SK-N-SH (cell line): ENCODE results near the gene PHF21A. TPM values are rescaled to one million over a fixed set of nuclear protein-coding genes. Genes with fewer than 3 reads are reported as not detected.

Experiments used
- CTCF ChIA-PET: fragments of 300-600, 350-600 bp; formaldehyde crosslinking; extraction: SDS; loops from one replicate; lab custom pipeline; 2021; lab: Yijun Ruan, JAX
- POLR2A ChIA-PET: fragments of 350-600 bp; sonication (Branson Sonifier 250); formaldehyde crosslinking; extraction: SDS; loops from one replicate; lab custom pipeline; 2020; ENCODE audit warnings: antibody characterized with exemption, inconsistent platforms; lab: Yijun Ruan, JAX
- DNase-seq: peaks from one replicate; pipeline ENCODE4 v3.0.0; 2012
- H2AFZ ChIP-seq: fragments of 200-600 bp; sonication (generic); 2 replicates; pipeline ENCODE4 v1.8.1; 2016; ENCODE audit warnings: antibody characterized with exemption, mild to moderate bottlenecking, low read depth
- H3F3A ChIP-seq: fragments of 200-600 bp; sonication (generic); replicated peaks from 2 replicates; pipeline ENCODE3; 2016; ENCODE audit warnings: antibody characterized with exemption, mild to moderate bottlenecking; ENCODE audit not compliant: insufficient read depth
- H3K27ac ChIP-seq, 2 experiments: fragments of 200-500 bp in 1 of 2; fragments of 200-600 bp in 1 of 2; sonication (Bioruptor generic) in 1 of 2; sonication (generic), shearing (Covaris generic) in 1 of 2; 2 replicates each; pipeline versions ENCODE4 v1.5.1 to v1.6.1; 2014 to 2016; ENCODE audit warnings: low read depth in 2 of 2, inconsistent platforms in 1 of 2, low read length in 1 of 2, mild to moderate bottlenecking in 1 of 2, mixed read lengths in 1 of 2
- H3K27me3 ChIP-seq: fragments of 200-600 bp; sonication (generic), shearing (Covaris generic); 2 replicates; pipeline ENCODE4 v1.6.1; 2016; ENCODE audit warnings: mixed run types; ENCODE audit not compliant: insufficient read depth
- H3K36me3 ChIP-seq, 2 experiments: fragments of 200-500 bp in 1 of 2; fragments of 200-600 bp in 1 of 2; sonication (Bioruptor generic) in 1 of 2; sonication (generic) in 1 of 2; replicated peaks in 1 of 2; 2 replicates each; pipeline versions ENCODE3 to v1.5.1; 2014 to 2016; ENCODE audit warnings: low read length in 1 of 2, mild to moderate bottlenecking in 1 of 2; ENCODE audit not compliant: insufficient read depth in 2 of 2, control insufficient read depth in 1 of 2
- H3K4me1 ChIP-seq, 2 experiments: fragments of 200-500 bp in 1 of 2; fragments of 200-600 bp in 1 of 2; sonication (Bioruptor generic) in 1 of 2; sonication (generic), shearing (Covaris generic) in 1 of 2; 2 replicates each; pipeline versions ENCODE4 v1.5.1 to v1.6.1; 2014 to 2016; ENCODE audit warnings: low read depth in 1 of 2, low read length in 1 of 2, mixed run types in 1 of 2; ENCODE audit not compliant: insufficient read depth in 2 of 2, control insufficient read depth in 1 of 2
- H3K4me2 ChIP-seq: fragments of 200-600 bp; sonication (generic), shearing (Covaris generic); 2 replicates; pipeline ENCODE4 v1.6.1; 2017; ENCODE audit warnings: mixed run types
- H3K4me3 ChIP-seq, 2 experiments: fragments of 200-500 bp in 1 of 2; fragments of 200-600 bp in 1 of 2; sonication (Bioruptor generic) in 1 of 2; sonication (generic), shearing (Covaris generic) in 1 of 2; 2 replicates each; pipeline versions ENCODE4 v1.5.1 to v1.8.1; 2014 to 2016; ENCODE audit warnings: low read depth in 2 of 2, inconsistent platforms in 1 of 2, low read length in 1 of 2, mild to moderate bottlenecking in 1 of 2, mixed read lengths in 1 of 2, moderate library complexity in 1 of 2
- H3K79me2 ChIP-seq: fragments of 200-600 bp; sonication (generic); 2 replicates; pipeline ENCODE4 v1.8.1; 2017; ENCODE audit warnings: mild to moderate bottlenecking; ENCODE audit not compliant: insufficient read depth
- H3K9ac ChIP-seq: fragments of 200-600 bp; sonication (generic); 2 replicates; pipeline ENCODE4 v1.6.1; 2017; ENCODE audit warnings: mixed run types
- H3K9me2 ChIP-seq: fragments of 200-600 bp; sonication (generic); 2 replicates; pipeline ENCODE4 v1.6.1; 2017; ENCODE audit warnings: mixed run types
- H3K9me3 ChIP-seq: fragments of 200-600 bp; sonication (generic); 2 replicates; pipeline ENCODE4 v1.6.1; 2017; ENCODE audit warnings: mixed run types, mild to moderate bottlenecking, moderate library complexity
- H4K20me1 ChIP-seq: fragments of 200-600 bp; sonication (generic); 2 replicates; pipeline ENCODE4 v1.6.1; 2017; ENCODE audit warnings: mild to moderate bottlenecking, mixed run types; ENCODE audit not compliant: insufficient read depth
- CTCF ChIP-seq: fragments of 200-600 bp; sonication (generic); IDR thresholded peaks from 2 replicates; pipeline ENCODE4 v1.6.1; 2017; ENCODE audit warnings: antibody characterized with exemption, mild to moderate bottlenecking, moderate library complexity
- ELF1 ChIP-seq: IDR thresholded peaks from 2 replicates; pipeline ENCODE4 v1.4.0; 2012
- EP300 ChIP-seq, 2 experiments: IDR thresholded peaks; 2 replicates each; pipeline versions ENCODE4 v1.4.0 to v1.6.1; 2012; ENCODE audit warnings: borderline replicate concordance in 1 of 2, low read depth in 1 of 2, low read length in 1 of 2
- EZH2phosphoT487 ChIP-seq: fragments of 200-600 bp; sonication (generic); IDR thresholded peaks from 2 replicates; pipeline ENCODE4 v1.6.1; 2017; ENCODE audit warnings: low read depth, mixed run types, mild to moderate bottlenecking, antibody characterized with exemption, moderate library complexity, borderline replicate concordance
- FOSL2 ChIP-seq: IDR thresholded peaks from 2 replicates; pipeline ENCODE4 v1.4.0; 2012; ENCODE audit warnings: low read depth, mild to moderate bottlenecking, moderate library complexity, borderline replicate concordance
- FOXJ3 ChIP-seq: sonication (generic); formaldehyde crosslinking; IDR thresholded peaks from 2 replicates; pipeline ENCODE4 v1.5.1; 2020; ENCODE audit warnings: mild to moderate bottlenecking, missing genetic modification reagents
- GABPA ChIP-seq: IDR thresholded peaks from 2 replicates; pipeline ENCODE4 v1.4.0; 2012; ENCODE audit warnings: low read depth, mild to moderate bottlenecking
- MEF2A ChIP-seq: IDR thresholded peaks from 2 replicates; pipeline ENCODE4 v1.4.0; 2012; ENCODE audit warnings: low read depth, borderline replicate concordance
- MXI1 ChIP-seq: IDR thresholded peaks from 2 replicates; pipeline ENCODE4 v1.6.1; 2012; ENCODE audit warnings: mild to moderate bottlenecking, low read depth, low read length, improper control_type of control experiment
- NFIC ChIP-seq: IDR thresholded peaks from 2 replicates; pipeline ENCODE4 v1.4.0; 2012; ENCODE audit warnings: borderline replicate concordance
- NRF1 ChIP-seq: IDR thresholded peaks from 2 replicates; pipeline ENCODE4 v1.6.1; 2012; ENCODE audit warnings: low read depth, mild to moderate bottlenecking, low read length
- RXRA ChIP-seq: IDR thresholded peaks from 2 replicates; pipeline ENCODE4 v1.4.0; 2012; ENCODE audit warnings: low read depth, mild to moderate bottlenecking, borderline replicate concordance
- SIN3A ChIP-seq: IDR thresholded peaks from 2 replicates; pipeline ENCODE4 v1.6.1; 2012; ENCODE audit warnings: low read depth, mild to moderate bottlenecking, low read length, moderate library complexity, borderline replicate concordance
- TAF1 ChIP-seq: IDR thresholded peaks from 2 replicates; pipeline ENCODE4 v1.6.1; 2012; ENCODE audit warnings: low read depth, mild to moderate bottlenecking, low read length, moderate library complexity, borderline replicate concordance
- TEAD4 ChIP-seq: IDR thresholded peaks from 2 replicates; pipeline ENCODE4 v1.4.0; 2012; ENCODE audit warnings: mild to moderate bottlenecking, borderline replicate concordance; ENCODE audit not compliant: insufficient read depth
- WGBS: methylation state at CpG from one replicate; pipeline ENCODE4 v1.1.6; 2017; ENCODE audit warnings: low lambda C conversion rate; 5-methylcytosine and 5-hydroxymethylcytosine counted together
- polyA plus RNA-seq, 3 experiments: library from polyadenylated mRNA; depleted of rRNA; stranded (reverse); fragments of >200 nt; gene quantifications; 2 replicates each; pipeline ENCODE4 v1.2.3, GENCODE V29; 2012
- TF ChIP-seq, protein P1 (sequence below): IDR thresholded peaks from 2 replicates; pipeline ENCODE4; 2012
- TF ChIP-seq, protein P2 (sequence below): fragments of 150-350 bp; IDR thresholded peaks from 2 replicates; pipeline ENCODE4 v1.6.1; 2017; ENCODE audit warnings: antibody characterized with exemption, low read length, low read depth, borderline replicate concordance
- TF ChIP-seq, protein P3 (sequence below): fragments of 150-350 bp; IDR thresholded peaks from 2 replicates; pipeline ENCODE4 v1.6.1; 2016; ENCODE audit warnings: mild to moderate bottlenecking, low read depth, low read length
- TF ChIP-seq, protein P4 (sequence below): IDR thresholded peaks from 2 replicates; pipeline ENCODE4 v1.6.1; 2012; ENCODE audit warnings: mild to moderate bottlenecking, low read depth, low read length, moderate library complexity

PHF21A gene
- polyA plus RNA-seq, 1 of the 3 experiments (the other 2 are of a cell fraction): 18.8 TPM

DNA sequence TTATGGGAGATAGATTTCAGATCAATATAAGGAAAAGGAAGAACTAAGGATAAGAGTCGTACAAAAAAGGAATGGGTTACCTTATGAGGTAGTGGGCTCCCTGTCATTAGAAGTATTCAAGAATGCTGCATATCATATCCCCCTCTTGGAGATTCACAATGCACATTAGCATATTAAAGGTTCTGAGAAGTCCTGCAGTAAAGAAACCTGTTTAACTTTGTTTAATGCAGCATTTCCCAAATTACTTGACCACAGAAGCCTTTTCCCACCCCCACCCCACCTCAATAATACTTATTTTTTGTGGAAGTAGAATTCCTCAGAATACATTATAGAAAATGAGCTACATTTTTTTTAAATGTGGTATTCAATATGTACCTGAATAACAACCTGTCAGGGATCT is 30.9 kb downstream of the PHF21A start:
- Histone ChIP-seq H3K9me2 (no peaks in the 10 kb centered on the region), H3K4me3 (no peak overlapping the region), H3K4me1 (no peaks in the 10 kb centered on the region; a peak in 1 of 4 replicates), H3K27me3 (no peaks in the 10 kb centered on the region), H3K9ac (no peak overlapping the region), H4K20me1 (peaks cover 46% of the 10 kb centered on the region), H3K36me3 (peaks cover 19 to 36% of the 10 kb centered on the region in 2 experiments), H3F3A (no peaks in the 10 kb centered on the region), H3K4me2 (no peak overlapping the region), H3K9me3 (no peaks in the 10 kb centered on the region), H3K27ac (no peak overlapping the region), H3K79me2 (peaks cover 47% of the 10 kb centered on the region), H2AFZ (no peak overlapping the region)
- no peak for DNase-seq
- WGBS: 89% methylated on average over 1 of the region's 1 CpG
- TF ChIP-seq MXI1: no peak
- no peak for TF ChIP-seq FOSL2
- TF ChIP-seq, protein P1, sequence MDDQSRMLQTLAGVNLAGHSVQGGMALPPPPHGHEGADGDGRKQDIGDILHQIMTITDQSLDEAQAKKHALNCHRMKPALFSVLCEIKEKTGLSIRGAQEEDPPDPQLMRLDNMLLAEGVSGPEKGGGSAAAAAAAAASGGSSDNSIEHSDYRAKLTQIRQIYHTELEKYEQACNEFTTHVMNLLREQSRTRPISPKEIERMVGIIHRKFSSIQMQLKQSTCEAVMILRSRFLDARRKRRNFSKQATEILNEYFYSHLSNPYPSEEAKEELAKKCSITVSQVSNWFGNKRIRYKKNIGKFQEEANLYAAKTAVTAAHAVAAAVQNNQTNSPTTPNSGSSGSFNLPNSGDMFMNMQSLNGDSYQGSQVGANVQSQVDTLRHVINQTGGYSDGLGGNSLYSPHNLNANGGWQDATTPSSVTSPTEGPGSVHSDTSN: no peak
- TF ChIP-seq MEF2A: no peak
- TF ChIP-seq, protein P2, sequence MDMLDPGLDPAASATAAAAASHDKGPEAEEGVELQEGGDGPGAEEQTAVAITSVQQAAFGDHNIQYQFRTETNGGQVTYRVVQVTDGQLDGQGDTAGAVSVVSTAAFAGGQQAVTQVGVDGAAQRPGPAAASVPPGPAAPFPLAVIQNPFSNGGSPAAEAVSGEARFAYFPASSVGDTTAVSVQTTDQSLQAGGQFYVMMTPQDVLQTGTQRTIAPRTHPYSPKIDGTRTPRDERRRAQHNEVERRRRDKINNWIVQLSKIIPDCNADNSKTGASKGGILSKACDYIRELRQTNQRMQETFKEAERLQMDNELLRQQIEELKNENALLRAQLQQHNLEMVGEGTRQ: no peak
- no peak for TF ChIP-seq EP300 (IDR thresholded peaks at IDR 0.05; ENCODE audit: borderline replicate concordance in 1 of 2, low read depth in 1 of 2, low read length in 1 of 2)
- no peak for TF ChIP-seq RXRA
- no peak for TF ChIP-seq EZH2phosphoT487
- TF ChIP-seq CTCF: no peak
- TF ChIP-seq FOXJ3 (CRISPR knock-in tag): no peak
- TF ChIP-seq TEAD4: no peak
- TF ChIP-seq, protein P3, sequence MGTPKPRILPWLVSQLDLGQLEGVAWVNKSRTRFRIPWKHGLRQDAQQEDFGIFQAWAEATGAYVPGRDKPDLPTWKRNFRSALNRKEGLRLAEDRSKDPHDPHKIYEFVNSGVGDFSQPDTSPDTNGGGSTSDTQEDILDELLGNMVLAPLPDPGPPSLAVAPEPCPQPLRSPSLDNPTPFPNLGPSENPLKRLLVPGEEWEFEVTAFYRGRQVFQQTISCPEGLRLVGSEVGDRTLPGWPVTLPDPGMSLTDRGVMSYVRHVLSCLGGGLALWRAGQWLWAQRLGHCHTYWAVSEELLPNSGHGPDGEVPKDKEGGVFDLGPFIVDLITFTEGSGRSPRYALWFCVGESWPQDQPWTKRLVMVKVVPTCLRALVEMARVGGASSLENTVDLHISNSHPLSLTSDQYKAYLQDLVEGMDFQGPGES: no peak
- TF ChIP-seq SIN3A: no peak
- TF ChIP-seq TAF1: no peak
- no peak for TF ChIP-seq NRF1
- no peak for TF ChIP-seq GABPA
- no peak for TF ChIP-seq NFIC
- TF ChIP-seq, protein P4, sequence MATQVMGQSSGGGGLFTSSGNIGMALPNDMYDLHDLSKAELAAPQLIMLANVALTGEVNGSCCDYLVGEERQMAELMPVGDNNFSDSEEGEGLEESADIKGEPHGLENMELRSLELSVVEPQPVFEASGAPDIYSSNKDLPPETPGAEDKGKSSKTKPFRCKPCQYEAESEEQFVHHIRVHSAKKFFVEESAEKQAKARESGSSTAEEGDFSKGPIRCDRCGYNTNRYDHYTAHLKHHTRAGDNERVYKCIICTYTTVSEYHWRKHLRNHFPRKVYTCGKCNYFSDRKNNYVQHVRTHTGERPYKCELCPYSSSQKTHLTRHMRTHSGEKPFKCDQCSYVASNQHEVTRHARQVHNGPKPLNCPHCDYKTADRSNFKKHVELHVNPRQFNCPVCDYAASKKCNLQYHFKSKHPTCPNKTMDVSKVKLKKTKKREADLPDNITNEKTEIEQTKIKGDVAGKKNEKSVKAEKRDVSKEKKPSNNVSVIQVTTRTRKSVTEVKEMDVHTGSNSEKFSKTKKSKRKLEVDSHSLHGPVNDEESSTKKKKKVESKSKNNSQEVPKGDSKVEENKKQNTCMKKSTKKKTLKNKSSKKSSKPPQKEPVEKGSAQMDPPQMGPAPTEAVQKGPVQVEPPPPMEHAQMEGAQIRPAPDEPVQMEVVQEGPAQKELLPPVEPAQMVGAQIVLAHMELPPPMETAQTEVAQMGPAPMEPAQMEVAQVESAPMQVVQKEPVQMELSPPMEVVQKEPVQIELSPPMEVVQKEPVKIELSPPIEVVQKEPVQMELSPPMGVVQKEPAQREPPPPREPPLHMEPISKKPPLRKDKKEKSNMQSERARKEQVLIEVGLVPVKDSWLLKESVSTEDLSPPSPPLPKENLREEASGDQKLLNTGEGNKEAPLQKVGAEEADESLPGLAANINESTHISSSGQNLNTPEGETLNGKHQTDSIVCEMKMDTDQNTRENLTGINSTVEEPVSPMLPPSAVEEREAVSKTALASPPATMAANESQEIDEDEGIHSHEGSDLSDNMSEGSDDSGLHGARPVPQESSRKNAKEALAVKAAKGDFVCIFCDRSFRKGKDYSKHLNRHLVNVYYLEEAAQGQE: no peak
- TF ChIP-seq ELF1: no peak
- CTCF ChIA-PET: interaction anchor here (0.8 to 1.0 kb wide), 2 partner anchors 147 to 217 kb away, joined by 3 read pairs; no protein-coding TSS in a partner anchor
- POLR2A ChIA-PET: no interaction called here
